ENCODE results near the gene CEND1. TPM values are rescaled to one million over a fixed set of nuclear protein-coding genes. Genes with fewer than 3 reads are reported as not detected.

Gene CEND1
- polyA plus RNA-seq, 6 donors from 2014 or later: not detected

- ATAC-seq (ENCODE audit: low read depth in 2 of 2): no peak
- H3K27ac Mint-ChIP-seq: no peak overlapping the region
These were observed 9.8 kb downstream of the CEND1 start for GRCh38 chr11:779955-780532.

GRCh38 chr11:778976-779954, 10.6 kb downstream of the CEND1 start:
- no peaks in the 10 kb centered on the region for H3K9me3 Mint-ChIP-seq
- no peak for ATAC-seq (ENCODE audit: low read depth in 2 of 2)
- no peaks in the 10 kb centered on the region for H3K36me3 Mint-ChIP-seq
- no peak for DNase-seq
- no peaks in the 10 kb centered on the region for H3K27me3 Mint-ChIP-seq
- H3K27ac Mint-ChIP-seq: peak overlapping the region in 1 of 6 donors; percentile 87
- peaks cover 8 to 35% (median 32%) of the 10 kb centered on the region in 3 donors for H3K4me1 Mint-ChIP-seq
- peak overlapping the region; percentile 16 to 94 (median 70) for H3K4me3 Mint-ChIP-seq

More at GRCh38 chr11:779955-780532, 9.8 kb downstream of the CEND1 start:
- Mint-ChIP-seq H3K36me3 (no peaks in the 10 kb centered on the region), H3K27me3 (no peaks in the 10 kb centered on the region), H3K9me3 (no peaks in the 10 kb centered on the region), H3K4me3 (peak overlapping the region in 4 of 8 donors; percentile 50 to 76 (median 62)), H3K4me1 (peaks cover 8 to 28% (median 27%) of the 10 kb centered on the region in 3 donors)
- DNase-seq: no peak

- Mint-ChIP-seq H3K27me3 (no peaks in the 10 kb centered on the region), H3K9me3 (no peaks in the 10 kb centered on the region)
- ATAC-seq (ENCODE audit: low read depth in 2 of 2): peak; percentile 85 to 88
These were observed 12.3 kb downstream of the CEND1 start, which contains the start of gene GATD1 for GRCh38 chr11:777288-778255. TSS of gene GATD1 (minus strand) at chr11:777487. CDS start at chr11:777462, 25 bp downstream.

GRCh38 chr11:776561-777287, 13.2 kb downstream of the CEND1 start:
- H3K4me3 Mint-ChIP-seq: peak overlapping the region; percentile 75 to 92 (median 85)
- peaks cover 8 to 37% (median 25%) of the 10 kb centered on the region in 3 donors for H3K4me1 Mint-ChIP-seq
- no peaks in the 10 kb centered on the region for H3K9me3 Mint-ChIP-seq
- H3K27me3 Mint-ChIP-seq: no peaks in the 10 kb centered on the region
- H3K27ac Mint-ChIP-seq: peak overlapping the region in 5 of 6 donors; percentile 24 to 84 (median 69)
- no peaks in the 10 kb centered on the region for H3K36me3 Mint-ChIP-seq
- DNase-seq (no peak), ATAC-seq (ENCODE audit: low read depth in 2 of 2) (peak; percentile 53 to 54)

More at GRCh38 chr11:777288-778255, 12.3 kb downstream of the CEND1 start, which contains the start of gene GATD1:
- Mint-ChIP-seq H3K4me3 (peak within 1 kb of the TSS; percentile 75 to 94 (median 86)), H3K4me1 (peaks cover 8 to 37% (median 25%) of the 10 kb centered on the region in 3 donors), H3K36me3 (no peaks in the 10 kb centered on the region), H3K27ac (peak within 1 kb of the TSS in 5 of 6 donors; percentile 24 to 84 (median 73))
- DNase-seq: peak; percentile 96

GRCh38 chr11:776263-776560, 13.7 kb downstream of the CEND1 start:
- H3K36me3 Mint-ChIP-seq: no peaks in the 10 kb centered on the region
- DNase-seq (no peak), ATAC-seq (ENCODE audit: low read depth in 2 of 2) (no peak)
- H3K4me1 Mint-ChIP-seq: peaks cover 8 to 37% (median 25%) of the 10 kb centered on the region in 3 donors
- peak overlapping the region; percentile 75 to 92 (median 85) for H3K4me3 Mint-ChIP-seq
- H3K27me3 Mint-ChIP-seq: no peaks in the 10 kb centered on the region
- H3K9me3 Mint-ChIP-seq: no peaks in the 10 kb centered on the region
- peak overlapping the region in 3 of 6 donors; percentile 24 to 84 (median 80) for H3K27ac Mint-ChIP-seq

GRCh38 chr11:774873-775592, 14.9 kb downstream of the CEND1 start:
- DNase-seq: no peak
- H3K4me1 Mint-ChIP-seq: peaks cover 8 to 37% (median 25%) of the 10 kb centered on the region in 3 donors
- H3K27me3 Mint-ChIP-seq: no peaks in the 10 kb centered on the region

GRCh38 chr11:773830-774229, 16.1 kb downstream of the CEND1 start:
- no peak for ATAC-seq (ENCODE audit: low read depth in 2 of 2)
- Mint-ChIP-seq H3K9me3 (no peaks in the 10 kb centered on the region), H3K36me3 (no peaks in the 10 kb centered on the region), H3K4me1 (peaks cover 6 to 30% (median 18%) of the 10 kb centered on the region in 3 donors), H3K27me3 (no peaks in the 10 kb centered on the region), H3K4me3 (peak overlapping the region in 2 of 8 donors; percentile 71 to 86), H3K27ac (no peak overlapping the region)
- DNase-seq: no peak

More at GRCh38 chr11:774873-775592, 14.9 kb downstream of the CEND1 start:
- ATAC-seq (ENCODE audit: low read depth in 2 of 2): no peak
- Mint-ChIP-seq H3K9me3 (no peaks in the 10 kb centered on the region), H3K27ac (peak overlapping the region in 2 of 6 donors; percentile 42 to 77), H3K4me3 (peak overlapping the region; percentile 40 to 92 (median 78)), H3K36me3 (no peaks in the 10 kb centered on the region)

- H3K27me3 Mint-ChIP-seq: no peaks in the 10 kb centered on the region
- peak overlapping the region in 1 of 8 donors; percentile 40 for H3K4me3 Mint-ChIP-seq
- H3K36me3 Mint-ChIP-seq: no peaks in the 10 kb centered on the region
- H3K4me1 Mint-ChIP-seq: peaks cover 5 to 27% (median 18%) of the 10 kb centered on the region in 3 donors
- ATAC-seq (ENCODE audit: low read depth in 2 of 2): no peak
- no peak for DNase-seq
- no peak overlapping the region for H3K27ac Mint-ChIP-seq
- no peaks in the 10 kb centered on the region for H3K9me3 Mint-ChIP-seq
These were observed 16.5 kb downstream of the CEND1 start for GRCh38 chr11:773425-773824.

- ATAC-seq (ENCODE audit: low read depth in 2 of 2): no peak
These were observed 17.2 kb downstream of the CEND1 start for GRCh38 chr11:772429-773390.

GRCh38 chr11:771617-772204, 18.2 kb downstream of the CEND1 start:
- peak overlapping the region in 1 of 8 donors; percentile 32 for H3K4me3 Mint-ChIP-seq
- DNase-seq: no peak
- H3K9me3 Mint-ChIP-seq: no peaks in the 10 kb centered on the region
- no peaks in the 10 kb centered on the region for H3K36me3 Mint-ChIP-seq
- H3K27me3 Mint-ChIP-seq: no peaks in the 10 kb centered on the region
- no peak for ATAC-seq (ENCODE audit: low read depth in 2 of 2)
- peaks cover 5 to 27% (median 18%) of the 10 kb centered on the region in 3 donors for H3K4me1 Mint-ChIP-seq
- H3K27ac Mint-ChIP-seq: no peak overlapping the region

More at GRCh38 chr11:772429-773390, 17.2 kb downstream of the CEND1 start:
- H3K27me3 Mint-ChIP-seq: no peaks in the 10 kb centered on the region
- DNase-seq: no peak
- H3K27ac Mint-ChIP-seq: no peak overlapping the region
- H3K9me3 Mint-ChIP-seq: no peaks in the 10 kb centered on the region
- no peaks in the 10 kb centered on the region for H3K36me3 Mint-ChIP-seq
- peaks cover 5 to 27% (median 18%) of the 10 kb centered on the region in 3 donors for H3K4me1 Mint-ChIP-seq
- H3K4me3 Mint-ChIP-seq: peak overlapping the region in 1 of 8 donors; percentile 20
